Fibroblast of skin of left quadriceps (primary cell): Measurements from ENCODE around the gene TMBIM6.

Source experiments
- DNase-seq, 2 experiments: peaks; one replicate each; pipeline ENCODE4 v3.0.0-alpha.2; 2013; ENCODE audit warnings: low read depth in 2 of 2

TMBIM6 gene

GRCh38 chr12:49797449-49797776, 56.1 kb downstream of the TMBIM6 start:
- DNase-seq, result no peak

- DNase-seq, result no peak
Measured at GRCh38 chr12:49798248-49798647, 56.9 kb downstream of the TMBIM6 start.

- DNase-seq, result no peak
Measured at GRCh38 chr12:49798934-49799333, 57.6 kb downstream of the TMBIM6 start.

GRCh38 chr12:49800421-49801140, 59.2 kb downstream of the TMBIM6 start:
- DNase-seq, result no peak

- DNase-seq, result no peak
Measured at GRCh38 chr12:49801141-49802063, 60.0 kb downstream of the TMBIM6 start.

- no peak for DNase-seq
Measured at GRCh38 chr12:49803693-49804450, 62.5 kb downstream of the TMBIM6 start.

GRCh38 chr12:49804821-49805220, 63.5 kb downstream of the TMBIM6 start:
- DNase-seq, result no peak

- DNase-seq, result no peak
Measured at GRCh38 chr12:49805409-49805808, 64.1 kb downstream of the TMBIM6 start.

- no peak for DNase-seq
Measured at GRCh38 chr12:49806321-49806813, 65.0 kb downstream of the TMBIM6 start.

- DNase-seq, result no peak
Measured at GRCh38 chr12:49806877-49807276, 65.5 kb downstream of the TMBIM6 start.

GRCh38 chr12:49807991-49808580, 66.7 kb downstream of the TMBIM6 start:
- no peak for DNase-seq

GRCh38 chr12:49808686-49809380, 67.5 kb downstream of the TMBIM6 start:
- DNase-seq, result no peak

- DNase-seq, result no peak
Measured at GRCh38 chr12:49809381-49809905, 68.1 kb downstream of the TMBIM6 start.

- no peak for DNase-seq
Measured at GRCh38 chr12:49809906-49810389, 68.6 kb downstream of the TMBIM6 start.

- no peak for DNase-seq
Measured at GRCh38 chr12:49811136-49811535, 69.8 kb downstream of the TMBIM6 start.

GRCh38 chr12:49811961-49812401, 70.6 kb downstream of the TMBIM6 start:
- no peak for DNase-seq

GRCh38 chr12:49813131-49813530, 71.8 kb downstream of the TMBIM6 start:
- no peak for DNase-seq
